Stimulated activated CD4-positive, alpha-beta T cell treated with anti-CD3 and anti-CD28 coated beads, Interleukin-1b, Interleukin-23, amount 100 ng/mL, for 4 hours (primary cell): ENCODE measurements around the gene MUC15.

Experiments
- DNase-seq, 2 donors: peaks; one replicate each; pipeline ENCODE4 v3.0.0-alpha.2; 2020; ENCODE audit warnings: low read depth in 2 of 2

MUC15 gene

DNA sequence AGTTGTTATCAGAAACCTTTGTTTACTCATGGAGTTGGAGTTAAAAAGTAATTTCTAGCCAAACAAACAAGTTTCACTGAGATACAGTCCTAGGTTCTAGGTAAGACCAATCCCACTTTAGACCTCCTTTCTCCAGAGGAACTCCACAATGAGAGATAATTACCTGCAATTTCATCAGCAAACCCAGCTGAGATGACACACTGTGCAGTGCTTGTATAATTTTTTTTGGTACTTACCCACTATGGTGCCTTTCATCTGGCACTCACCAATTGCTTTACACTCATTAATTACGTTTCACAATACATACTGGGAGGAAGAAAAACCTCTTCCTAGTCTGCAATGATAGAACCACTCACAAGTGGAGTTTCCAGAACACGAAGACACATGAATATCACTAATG is 1.8 kb upstream of the MUC15 start:
- no peak for DNase-seq

DNA sequence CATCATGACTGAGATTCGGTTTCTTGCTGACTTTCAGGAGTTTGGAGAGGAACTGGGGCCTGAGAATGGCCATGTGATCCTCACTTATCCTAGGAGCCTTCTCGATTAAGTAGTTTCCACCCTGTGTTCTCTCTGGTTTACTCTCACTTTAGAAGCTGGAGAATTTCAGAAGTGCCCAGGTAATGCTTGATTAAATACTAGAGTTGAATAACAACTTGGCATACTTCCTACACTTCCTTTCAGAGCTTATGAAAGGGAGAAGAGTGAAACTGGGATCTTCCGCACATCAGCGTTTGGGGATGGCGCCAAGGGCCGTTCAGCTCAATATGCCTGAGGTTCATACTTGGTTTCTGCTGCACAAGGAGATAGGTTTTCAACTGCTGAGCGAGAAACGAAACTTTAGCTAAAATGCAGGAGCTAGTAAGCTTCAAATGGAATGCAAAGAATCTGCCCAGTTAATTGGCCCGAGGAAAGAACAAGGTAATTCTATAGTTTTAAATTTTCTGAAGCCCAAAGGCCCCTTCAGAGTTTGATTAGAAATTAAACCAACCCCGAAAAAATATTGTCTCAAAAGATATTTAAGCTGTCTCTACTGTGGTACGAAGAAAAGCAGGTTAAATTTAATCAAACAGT is 823 bp upstream of the MUC15 start:
- DNase-seq: no peak

DNA sequence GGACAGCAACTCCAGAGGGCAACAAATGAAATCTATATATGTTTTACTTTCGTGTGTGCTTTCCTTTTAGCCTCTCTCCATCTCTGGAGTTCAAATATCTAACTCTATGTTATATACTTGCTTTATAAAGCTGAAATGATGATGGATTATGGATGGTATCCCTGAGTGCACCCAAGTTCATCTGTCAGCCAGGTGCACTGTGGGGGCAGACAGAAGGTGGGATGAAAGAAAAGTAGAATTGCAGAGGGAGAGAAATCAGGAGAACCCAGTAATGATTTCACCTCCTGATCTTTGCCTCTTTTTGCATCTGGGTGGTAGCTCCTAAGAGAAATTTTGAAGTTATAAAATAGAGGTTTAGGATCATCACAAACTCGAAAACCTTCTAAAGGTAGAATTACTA is 2.4 kb downstream of the MUC15 start:
- DNase-seq: no peak

DNA sequence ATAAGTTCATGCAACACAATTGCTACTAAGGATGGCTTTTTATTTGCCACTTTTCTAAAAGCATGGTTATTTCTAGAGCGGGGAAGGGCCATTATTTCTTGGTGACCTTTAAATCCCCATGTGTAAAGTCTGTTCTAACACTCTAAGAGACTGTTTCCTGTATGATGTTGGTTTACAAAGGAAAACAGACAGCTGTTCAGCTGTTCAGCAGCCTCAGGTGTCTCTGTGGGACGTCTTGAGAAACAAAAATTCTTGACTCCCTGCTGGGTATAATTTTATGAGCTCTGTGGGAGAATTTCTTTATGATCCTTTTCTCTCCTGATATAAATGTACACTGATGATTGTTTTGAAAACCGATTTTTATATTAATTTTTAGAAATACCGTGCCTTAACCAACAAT is 13.9 kb downstream of the MUC15 start:
- DNase-seq: no peak

DNA sequence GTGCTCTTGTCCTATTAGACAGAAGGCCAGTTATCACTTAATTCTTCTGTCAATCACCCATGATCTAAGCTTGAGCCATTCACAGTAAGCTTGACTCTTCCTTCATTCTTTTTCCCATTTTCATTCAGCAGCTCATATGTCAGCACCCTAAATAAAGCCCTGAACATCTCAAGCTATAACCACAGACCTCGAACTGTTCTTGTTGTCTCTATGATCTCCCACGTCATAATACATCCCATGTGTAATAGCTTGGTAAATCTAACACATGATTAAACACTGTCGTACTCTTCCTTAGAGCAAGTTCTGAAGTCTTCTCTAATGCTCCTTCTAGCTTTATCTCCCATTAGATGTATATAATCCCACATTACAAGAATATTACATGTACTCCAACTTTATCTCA is 14.4 kb downstream of the MUC15 start:
- no peak for DNase-seq

DNA sequence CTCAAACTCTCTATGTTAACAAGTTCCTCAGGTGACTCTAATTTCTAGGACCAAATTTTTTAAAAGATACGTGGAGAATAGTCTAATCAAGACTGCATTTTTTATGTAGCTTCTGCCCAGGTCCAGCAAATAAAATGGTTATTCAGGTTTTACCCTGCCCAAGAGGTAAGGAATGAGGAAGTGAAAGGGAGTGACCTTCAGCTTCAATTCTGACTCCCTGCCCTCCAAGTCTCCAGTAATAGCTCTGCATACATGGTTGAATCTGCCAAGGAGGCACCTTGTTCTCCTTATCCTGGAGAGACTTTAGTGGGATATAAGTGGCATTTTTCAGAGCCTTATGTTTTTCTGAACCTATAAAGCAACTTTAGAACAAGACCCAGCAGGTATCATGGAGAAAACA is 15.5 kb downstream of the MUC15 start:
- no peak for DNase-seq

DNA sequence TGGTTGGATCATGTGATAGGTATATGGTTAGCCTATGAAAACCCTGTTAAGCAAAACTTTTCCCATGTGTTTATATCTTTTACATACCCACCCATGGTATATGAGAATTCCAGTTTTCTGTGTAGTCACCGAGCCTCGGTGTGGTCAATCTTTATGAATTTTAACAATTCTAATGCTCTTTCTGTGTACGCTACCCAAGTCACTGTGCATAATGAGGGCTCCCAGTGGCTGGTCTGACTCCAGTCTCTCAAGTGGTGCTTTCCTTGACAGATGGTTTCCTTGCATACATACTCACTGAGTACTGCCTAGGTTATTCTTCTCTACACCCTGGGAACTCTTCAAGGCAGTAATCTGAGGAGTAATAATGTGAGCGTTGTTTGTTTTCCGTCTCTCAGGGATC is 17.6 kb downstream of the MUC15 start:
- no peak for DNase-seq

DNA sequence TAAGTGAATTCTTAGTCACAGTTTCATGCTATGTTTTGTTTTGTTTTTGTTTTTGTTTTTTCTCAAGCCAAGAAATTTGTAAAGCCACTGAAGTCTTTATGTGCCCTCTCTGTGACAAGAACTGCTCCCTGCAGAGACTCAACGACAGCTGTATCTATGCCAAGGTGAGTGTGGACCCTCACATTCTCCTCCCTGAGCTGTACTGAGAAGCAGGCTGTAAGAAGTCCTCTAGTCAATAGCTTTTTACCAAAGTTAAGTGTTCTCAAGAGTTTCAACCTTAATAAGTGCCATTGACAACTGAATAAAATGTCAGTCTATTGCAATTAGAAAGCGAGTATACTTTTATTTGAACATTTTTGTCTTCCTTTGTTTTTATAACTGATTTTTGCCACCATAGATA is 18.9 kb downstream of the MUC15 start:
- no peak for DNase-seq

DNA sequence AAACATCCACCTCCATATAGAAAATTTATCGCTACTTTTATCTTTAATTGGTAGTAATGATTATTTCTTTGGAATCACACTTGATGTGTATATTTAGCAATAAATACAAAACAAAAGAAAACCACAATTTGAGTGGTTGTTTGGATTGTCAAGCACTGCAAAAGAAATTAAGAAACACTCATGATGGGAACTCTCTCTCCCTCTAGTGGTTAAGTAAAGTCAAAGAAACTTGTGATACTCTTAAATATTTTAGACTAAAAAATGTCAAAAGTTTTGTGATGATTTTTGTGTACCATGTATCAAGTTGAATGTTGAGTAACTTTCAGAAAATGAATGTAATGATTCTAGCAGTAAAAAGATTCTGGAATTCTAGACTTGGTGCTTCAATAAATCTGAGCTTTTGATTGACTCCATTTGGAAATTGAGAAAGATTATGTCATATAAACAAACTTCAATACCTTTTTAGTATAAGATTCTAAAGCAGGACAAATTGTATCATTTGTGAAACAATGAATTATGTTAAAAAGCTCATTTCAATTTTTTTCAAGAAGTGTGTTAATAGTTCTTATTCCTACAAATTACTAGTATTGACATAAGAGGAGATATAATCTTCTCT is 20.8 kb downstream of the MUC15 start:
- DNase-seq: no peak

DNA sequence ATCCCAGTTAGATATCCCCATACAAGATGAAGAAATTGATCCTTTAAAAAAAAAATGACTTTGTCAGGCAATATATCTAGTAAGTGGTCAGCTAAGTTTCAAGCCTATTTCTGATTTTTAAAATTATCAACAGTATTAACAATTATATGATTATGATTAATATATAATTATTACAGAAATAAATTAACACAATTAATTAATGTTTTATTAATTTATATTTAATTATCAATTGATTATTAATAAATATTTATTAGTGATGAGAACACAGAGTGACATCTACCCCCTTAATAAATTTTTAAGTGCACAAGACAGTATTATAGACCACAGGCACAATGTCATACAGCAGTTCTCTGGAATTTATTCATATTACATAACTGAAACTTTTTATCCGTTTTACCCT is 22.0 kb downstream of the MUC15 start:
- no peak for DNase-seq

DNA sequence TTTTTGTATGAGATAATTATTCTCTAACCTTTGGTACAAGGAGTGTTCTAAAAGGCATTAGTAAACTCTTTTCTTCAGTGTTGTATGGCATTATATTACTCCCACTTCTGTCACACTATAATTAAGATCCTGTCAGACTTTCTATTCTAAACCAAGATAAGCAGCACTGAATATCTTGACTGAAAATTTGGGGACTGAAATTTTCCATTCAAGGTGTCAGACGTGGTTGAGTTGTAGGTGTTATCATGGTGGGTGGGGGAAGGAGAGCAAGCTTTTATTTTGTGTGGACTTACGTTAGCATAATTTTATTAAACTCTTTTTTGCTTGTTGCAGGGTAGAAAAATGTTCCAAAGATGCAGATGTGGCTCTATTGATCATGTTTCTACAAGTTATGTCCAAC is 22.9 kb downstream of the MUC15 start:
- DNase-seq: no peak

DNA sequence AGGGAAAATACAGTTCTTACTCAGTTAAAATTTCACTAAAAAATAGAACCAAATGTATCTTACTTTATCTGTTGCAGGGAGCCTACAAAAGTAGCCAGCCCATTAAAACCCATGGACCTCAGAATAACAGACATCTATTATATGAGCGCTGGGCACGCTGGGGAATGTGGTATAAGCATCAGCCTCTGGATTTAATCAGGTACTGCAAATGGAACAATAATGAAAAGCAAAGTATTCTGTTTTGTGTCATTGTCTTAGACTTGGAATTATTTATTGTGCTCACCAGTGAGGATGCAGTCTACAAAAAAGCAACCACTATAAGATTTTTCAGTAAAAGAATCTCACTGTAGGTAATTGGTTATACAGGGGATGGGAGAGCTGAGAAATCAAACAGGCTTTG is 30.2 kb downstream of the MUC15 start:
- DNase-seq: no peak

DNA sequence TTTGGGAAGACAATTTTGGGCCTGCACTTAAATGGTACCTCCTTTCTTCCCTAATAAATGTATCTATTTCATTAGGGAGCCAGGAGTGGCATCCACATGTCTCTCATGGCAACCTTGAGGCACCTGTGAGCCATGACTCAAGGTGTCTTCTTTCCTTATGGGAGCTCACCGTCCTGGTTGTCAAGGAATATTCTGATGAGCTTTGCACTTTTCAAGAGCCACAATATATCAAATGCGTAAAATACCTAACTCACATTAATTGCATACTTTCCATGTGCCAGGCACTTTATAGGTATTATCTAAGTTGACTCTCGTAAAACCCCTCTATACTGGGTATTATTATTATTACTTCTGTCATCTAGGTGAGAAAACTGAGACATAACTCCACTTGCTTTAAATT is 32.5 kb downstream of the MUC15 start:
- DNase-seq: no peak

DNA sequence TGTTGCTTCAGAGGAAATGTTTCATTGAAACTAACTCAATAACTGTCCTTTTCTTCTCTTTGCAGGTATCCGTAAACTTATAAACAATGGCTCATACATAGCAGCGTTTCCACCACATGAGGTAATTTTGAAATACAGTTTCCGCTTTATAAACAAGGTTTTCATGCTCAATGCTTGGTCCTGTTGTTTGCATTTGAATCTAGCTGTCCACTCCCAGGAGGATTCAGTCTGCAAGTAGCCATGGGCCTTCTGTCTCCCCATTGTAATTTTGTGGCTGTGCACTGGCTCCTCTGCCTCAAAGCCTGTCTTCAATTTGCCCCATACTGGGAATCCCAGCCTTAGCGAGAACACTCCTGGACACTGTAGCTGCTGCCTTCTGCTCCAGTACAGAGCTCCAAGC is 34.7 kb downstream of the MUC15 start:
- no peak for DNase-seq

DNA sequence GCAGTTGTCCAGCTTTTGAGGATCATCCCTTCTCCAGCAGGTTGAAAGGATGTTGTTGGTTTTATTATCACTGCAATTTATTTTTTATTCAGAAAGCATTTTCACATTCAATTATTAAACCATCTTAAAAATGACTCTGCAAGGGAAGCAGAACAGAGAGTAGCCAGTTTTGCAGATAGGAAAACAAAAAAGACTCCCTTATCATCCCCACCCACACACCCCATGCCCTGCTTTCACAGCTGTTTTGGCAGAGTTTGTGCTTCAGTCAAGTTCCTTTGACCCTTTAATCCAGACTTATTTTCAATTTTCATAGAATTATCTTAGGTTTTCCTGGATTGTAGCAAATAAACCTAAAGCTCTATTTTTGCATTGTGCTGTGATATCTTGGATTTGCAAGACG is 44.4 kb downstream of the MUC15 start:
- no peak for DNase-seq

DNA sequence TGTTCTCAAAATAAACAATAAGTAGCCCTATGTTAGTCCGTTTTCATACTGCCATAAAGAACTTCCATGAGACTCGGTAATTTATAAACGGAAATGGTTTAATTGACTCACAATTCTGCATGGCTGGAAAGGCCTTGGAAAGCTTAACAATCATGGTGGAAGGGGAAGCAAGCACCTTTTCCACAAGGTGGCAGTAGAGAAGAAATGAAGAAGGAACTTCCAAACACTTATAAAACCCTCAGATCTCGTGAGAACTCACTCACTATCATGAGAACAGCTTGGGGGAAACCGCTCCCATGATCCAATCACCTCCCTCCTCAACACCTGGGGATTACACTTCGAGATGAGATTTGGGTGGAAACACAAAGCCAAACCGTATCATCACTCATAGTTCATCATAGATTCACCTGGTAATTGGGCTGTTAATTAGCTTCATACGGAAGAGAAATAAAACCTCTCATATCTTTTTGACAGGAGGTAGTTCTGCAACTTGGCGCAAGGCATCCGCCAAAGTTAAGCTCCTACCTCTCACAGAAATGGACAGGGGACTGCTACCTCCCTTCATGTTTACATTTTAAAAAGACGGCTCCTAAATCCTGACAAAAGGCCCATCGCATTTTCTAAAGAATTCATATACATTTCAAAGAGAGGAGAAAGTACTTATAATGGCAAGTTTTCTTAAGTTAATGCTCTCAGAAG is 49.0 kb downstream of the MUC15 start:
- DNase-seq: no peak

DNA sequence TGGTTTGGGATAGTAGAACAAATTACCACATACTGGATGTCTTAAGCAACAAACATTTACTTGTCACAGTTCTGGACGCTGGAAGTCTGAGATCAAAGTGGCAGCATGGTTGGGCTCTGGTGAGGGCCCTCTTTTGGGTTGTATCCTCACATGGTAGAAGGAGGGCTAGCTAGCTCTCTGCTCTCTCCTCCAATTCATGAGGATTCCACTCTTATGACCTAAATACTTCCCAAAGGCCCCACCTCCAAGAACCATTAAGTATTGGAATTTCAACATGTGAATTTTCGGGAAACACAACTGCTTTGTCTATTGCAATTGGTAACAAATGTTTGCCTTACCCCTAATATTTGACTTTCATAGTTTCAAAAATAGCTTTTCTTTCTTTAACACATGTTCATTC is 52.6 kb downstream of the MUC15 start:
- no peak for DNase-seq

DNA sequence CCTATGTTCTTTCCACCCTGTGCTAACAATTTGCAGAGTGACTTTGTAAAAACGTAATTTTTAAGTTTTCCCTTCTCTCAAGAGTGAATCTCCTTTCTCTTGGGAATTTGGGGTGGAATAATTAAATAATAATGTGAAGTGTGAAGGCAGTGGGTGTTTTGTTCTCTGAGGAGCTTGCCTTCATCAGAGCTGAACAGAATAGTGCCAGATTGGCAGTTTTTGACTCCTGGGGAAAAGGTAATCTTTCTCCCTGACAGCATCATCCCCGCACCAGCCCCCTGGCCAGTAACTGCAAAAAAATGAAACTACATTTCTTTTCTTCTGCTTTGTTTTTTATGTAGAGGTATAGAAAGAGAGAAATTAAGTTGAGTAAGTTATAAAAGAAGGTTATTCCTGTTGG is 59.9 kb downstream of the MUC15 start:
- no peak for DNase-seq

DNA sequence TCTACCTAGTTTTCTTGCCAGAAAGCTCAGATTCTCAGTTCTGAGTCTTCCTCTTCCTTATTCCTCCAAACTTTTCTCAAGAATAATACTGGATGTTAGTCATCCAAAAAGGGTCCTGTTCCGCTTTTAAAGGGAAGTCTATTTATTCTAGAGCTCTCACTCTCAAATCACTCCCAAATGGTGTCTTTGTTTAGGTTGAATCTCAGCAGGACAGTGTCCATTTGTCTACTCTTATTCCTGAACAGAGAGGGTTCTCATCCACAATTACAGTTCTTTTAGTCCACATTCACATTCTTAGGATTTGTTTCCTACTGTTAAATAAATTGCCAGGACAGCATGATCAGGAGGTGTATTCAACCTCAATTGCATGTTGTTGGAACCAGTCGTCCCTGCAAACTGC is 61.3 kb downstream of the MUC15 start:
- DNase-seq: no peak

DNA sequence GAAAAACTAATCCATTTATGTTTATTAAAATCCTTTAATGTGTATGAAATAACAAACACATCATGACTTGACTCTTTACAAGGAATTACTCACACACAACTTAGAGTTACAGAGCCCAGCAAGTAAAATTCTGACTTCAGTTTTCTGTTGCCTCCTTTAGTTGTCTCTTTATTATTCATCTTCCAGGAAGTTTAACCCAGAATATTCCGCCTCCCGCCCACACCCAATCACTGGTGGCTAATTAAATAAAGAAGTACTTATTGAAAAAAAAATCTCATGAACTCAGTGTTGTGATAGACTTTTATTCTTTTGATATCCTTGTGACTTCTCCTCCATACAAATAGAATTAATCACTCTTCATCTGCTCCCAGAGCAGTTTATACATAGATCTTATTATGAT is 61.9 kb downstream of the MUC15 start:
- DNase-seq: no peak
